MM.1S (cell line): ENCODE results near the gene FDX1.

ENCODE experiments used
- CTCF ChIP-seq: fragments of 300-600 bp; sonication (generic); IDR thresholded peaks from 2 replicates; pipeline ENCODE4 v1.5.1; 2016; ENCODE audit warnings: antibody characterized with exemption, low read length, mixed read lengths
- EZH2 ChIP-seq: fragments of 300-600 bp; sonication (generic); optimal IDR thresholded peaks from 2 replicates; pipeline ENCODE3; 2017; ENCODE audit warnings: low read depth, mild to moderate bottlenecking, antibody characterized with exemption, low read length, mixed read lengths
- EZH2phosphoT487 ChIP-seq: fragments of 300-600 bp; sonication (generic); IDR thresholded peaks from 2 replicates; pipeline ENCODE4 v1.6.1; 2018; ENCODE audit warnings: antibody characterized with exemption, low read length

DNA sequence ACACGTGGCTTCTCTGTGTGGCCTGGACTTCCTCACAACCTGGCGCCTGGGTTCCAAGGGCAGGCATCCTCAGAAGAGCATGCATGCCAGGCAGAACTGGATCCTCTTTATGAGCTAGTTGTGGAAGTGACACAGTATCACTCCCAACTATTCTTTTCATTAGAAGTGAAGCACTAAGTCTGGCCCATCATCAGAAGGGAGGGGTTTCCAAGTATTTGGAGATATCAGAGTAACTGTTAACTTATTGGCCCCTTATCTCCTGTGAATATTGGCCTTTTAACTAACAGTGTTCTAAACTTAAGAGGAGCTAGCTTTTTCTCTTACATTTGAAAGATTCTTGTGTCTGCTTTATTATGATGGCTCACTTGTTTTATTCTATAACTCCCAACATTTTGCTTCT, 35.5 kb downstream of the FDX1 start:
- TF ChIP-seq EZH2phosphoT487 (no peak), CTCF (no peak), EZH2 (no peak)
